Colonic mucosa (tissue), 4 donors: Measurements from ENCODE around the gene CYP2D6. TPM values are rescaled to one million over a fixed set of nuclear protein-coding genes. Genes with fewer than 3 reads are reported as not detected.

ENCODE experiments used
- DNase-seq: peaks from one replicate; pipeline ENCODE4 v3.0.0-alpha.2; 2020
- H3K27ac ChIP-seq: fragments of 200-600 bp; one replicate; pipeline ENCODE4 v1.8.0; 2021
- H3K27me3 ChIP-seq: fragments of 200-600 bp; one replicate; pipeline ENCODE4 v1.8.0; 2021
- H3K36me3 ChIP-seq: fragments of 200-600 bp; one replicate; pipeline ENCODE4 v1.8.0; 2021
- H3K4me1 ChIP-seq: fragments of 200-600 bp; one replicate; pipeline ENCODE4 v1.8.0; 2021; ENCODE audit warnings: mild to moderate bottlenecking
- H3K4me3 ChIP-seq: fragments of 200-600 bp; one replicate; pipeline ENCODE4 v1.8.0; 2021
- H3K9ac ChIP-seq, 2 donors: one replicate each; pipeline ENCODE4 v1.7.0; 2013; ENCODE audit warnings: control low read depth in 2 of 2, low read depth in 2 of 2, low read length in 2 of 2
- H3K9me3 ChIP-seq: fragments of 200-600 bp; one replicate; pipeline ENCODE4 v1.8.0; 2021
- CTCF ChIP-seq: fragments of 200-600 bp; IDR thresholded peaks from one replicate; pipeline ENCODE4 v1.8.0; 2022; ENCODE audit warnings: antibody characterized with exemption, mild to moderate bottlenecking
- intact Hi-C: fragments of 100-400 bp; cut with DNase I; formaldehyde crosslinking; loops from one replicate; pipeline ENCODE4 v1.14.1; 2022
- total RNA-seq, 2 donors: library from RNA; stranded (reverse); fragmentation: NEBNext Ultra II Directional in 1 of 2; extraction: Animal tissue kit (Norgen Biotek cat#: 25700) in 1 of 2; gene quantifications; one replicate each; pipeline ENCODE4 v1.2.1, GENCODE V29; 2021
- donor health status: healthy.
- donor health status: DM: no; HTN: no; CAD: no.
- donor health status: DM: no; HTN: no; CAD: no.

Gene CYP2D6
- total RNA-seq, 2 donors from 2014 or later = 2.2 to 2.9 TPM

- TF ChIP-seq CTCF = no peak
- intact Hi-C loops = no loop called here
- Histone ChIP-seq H3K27ac (no peak overlapping the region), H3K4me3 (no peak overlapping the region), H3K27me3 (no peaks in the 10 kb centered on the region), H3K9me3 (no peaks in the 10 kb centered on the region), H3K36me3 (no peaks in the 10 kb centered on the region), H3K9ac (no peak overlapping the region), H3K4me1 (peaks cover 11% of the 10 kb centered on the region)
- DNase-seq = no peak
These were observed 40.3 kb upstream of the CYP2D6 start for GRCh38 chr22:42170946-42171345.

DNA sequence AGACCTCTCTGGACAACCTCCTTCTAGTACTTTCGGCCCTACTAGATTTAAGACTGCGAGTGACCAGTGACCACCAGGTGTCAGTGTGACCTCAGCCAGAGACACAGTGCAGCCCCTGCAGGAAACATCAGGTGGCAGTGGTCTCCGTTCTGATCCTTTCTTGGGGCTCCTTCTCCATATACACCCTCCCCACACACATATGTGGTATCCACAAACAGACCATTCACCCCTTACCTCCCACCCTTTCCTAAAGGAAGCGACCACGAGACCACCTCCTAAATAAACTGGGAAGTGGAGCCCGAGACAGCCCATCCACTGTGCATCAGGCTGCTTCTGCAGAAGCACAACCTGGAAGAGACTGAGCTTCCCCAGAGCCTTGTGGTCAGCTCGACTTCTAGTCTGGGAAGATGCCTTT, 38.5 kb upstream of the CYP2D6 start:
- intact Hi-C loops = loop anchor here (2.0 to 10.0 kb wide), 2 partner anchors 96 to 268 kb away; no protein-coding TSS in a partner anchor
- Histone ChIP-seq H3K4me3 (no peak overlapping the region), H3K4me1 (peaks cover 11% of the 10 kb centered on the region), H3K36me3 (no peaks in the 10 kb centered on the region), H3K27ac (no peak overlapping the region), H3K9me3 (no peaks in the 10 kb centered on the region), H3K27me3 (no peaks in the 10 kb centered on the region), H3K9ac (no peak overlapping the region)
- TF ChIP-seq CTCF = peak; percentile 77
- peak; percentile 73 for DNase-seq

- no peak for DNase-seq
- intact Hi-C loops = loop anchor here (2.0 to 10.0 kb wide), 2 partner anchors 96 to 268 kb away; no protein-coding TSS in a partner anchor
- H3K36me3 ChIP-seq = no peaks in the 10 kb centered on the region
These were observed 37.9 kb upstream of the CYP2D6 start for GRCh38 chr22:42168476-42168875.

DNA sequence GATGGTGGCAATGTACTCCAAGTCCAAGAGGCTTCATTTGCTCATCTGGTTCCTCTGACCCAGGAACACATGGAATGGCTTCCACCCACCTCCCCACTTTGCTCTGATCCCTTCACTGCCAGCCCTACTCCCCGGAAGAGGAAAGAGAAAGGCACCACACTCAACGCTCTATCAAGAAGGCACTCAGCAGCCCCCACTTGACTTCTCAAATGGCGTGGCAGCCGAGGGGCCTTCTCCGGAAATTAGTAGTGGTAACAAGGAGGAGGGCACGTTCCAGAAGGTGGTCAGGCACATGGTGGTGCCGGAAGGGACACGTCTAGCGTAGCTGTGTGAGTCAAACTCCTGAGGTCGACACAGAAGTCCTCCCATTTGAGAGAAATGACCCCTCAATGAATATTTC, 36.5 kb upstream of the CYP2D6 start:
- H3K27ac ChIP-seq = no peak overlapping the region
- no peaks in the 10 kb centered on the region for H3K4me1 ChIP-seq
- H3K4me3 ChIP-seq = no peak overlapping the region
- H3K9me3 ChIP-seq = no peaks in the 10 kb centered on the region
- TF ChIP-seq CTCF = no peak
- H3K9ac ChIP-seq = no peak overlapping the region
- H3K27me3 ChIP-seq = no peaks in the 10 kb centered on the region
- no peak for DNase-seq
- H3K36me3 ChIP-seq = no peaks in the 10 kb centered on the region
- intact Hi-C loops = loop anchor here (10.0 kb wide), 1 partner anchor 98 kb away; no protein-coding TSS in a partner anchor

More at GRCh38 chr22:42168476-42168875, 37.9 kb upstream of the CYP2D6 start:
- H3K9me3 ChIP-seq = no peaks in the 10 kb centered on the region
- H3K4me3 ChIP-seq = no peak overlapping the region
- no peak for TF ChIP-seq CTCF
- no peak overlapping the region for H3K9ac ChIP-seq
- H3K27ac ChIP-seq = no peak overlapping the region
- H3K4me1 ChIP-seq = peaks cover 6% of the 10 kb centered on the region
- no peaks in the 10 kb centered on the region for H3K27me3 ChIP-seq

GRCh38 chr22:42164901-42165300, 34.3 kb upstream of the CYP2D6 start:
- no peaks in the 10 kb centered on the region for H3K9me3 ChIP-seq
- intact Hi-C loops = loop anchor here (10.0 kb wide), 1 partner anchor 100 kb away; no protein-coding TSS in a partner anchor
- no peak overlapping the region for H3K4me3 ChIP-seq
- no peaks in the 10 kb centered on the region for H3K36me3 ChIP-seq
- no peak overlapping the region for H3K27ac ChIP-seq
- no peaks in the 10 kb centered on the region for H3K27me3 ChIP-seq
- H3K4me1 ChIP-seq = no peaks in the 10 kb centered on the region
- DNase-seq = no peak
- no peak overlapping the region for H3K9ac ChIP-seq
- TF ChIP-seq CTCF = no peak
